ENCODE data around the gene SPACA6. TPM values are rescaled to one million over a fixed set of nuclear protein-coding genes. Genes with fewer than 3 reads are reported as not detected.

Gene SPACA6
- total RNA-seq, 1 experiment from 2014 or later: 18.9 TPM

DNA sequence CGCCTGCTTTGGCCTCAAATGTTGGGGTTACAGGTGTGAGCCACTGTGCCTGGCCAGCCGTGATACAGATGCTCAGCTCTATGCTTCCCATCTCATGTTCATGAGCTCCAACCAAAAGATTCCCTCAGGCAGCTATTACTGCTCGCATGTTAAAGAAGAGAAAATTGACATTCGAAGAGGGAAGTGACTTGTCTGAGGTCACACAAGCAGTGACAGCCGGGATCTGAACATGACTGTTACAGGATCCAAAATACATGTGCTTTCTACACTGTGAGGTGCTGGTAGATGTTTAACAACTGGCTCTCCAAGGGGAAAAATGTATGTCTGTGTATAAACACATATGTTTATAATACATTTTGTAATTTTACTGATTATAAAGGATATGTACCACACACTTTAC, 47.2 kb downstream of the SPACA6 start:
- Histone ChIP-seq H2BK12ac (ENCODE audit: insufficient read length, low read depth, low read length) (no peak overlapping the region), H4K5ac (ENCODE audit: insufficient read length, low read depth, low read length) (no peak overlapping the region), H4K20me1 (ENCODE audit: control insufficient read depth, insufficient read depth, insufficient read length) (no peaks in the 10 kb centered on the region), H2BK20ac (ENCODE audit: low read depth, low read length, poor library complexity, severe bottlenecking) (no peak overlapping the region), H2BK5ac (ENCODE audit: insufficient read length, low read length) (no peak overlapping the region), H3K23me2 (ENCODE audit: insufficient read length, low read depth, low read length, poor library complexity, severe bottlenecking) (no peaks in the 10 kb centered on the region), H3T11ph (ENCODE audit: low read length) (no peak overlapping the region), H2AK5ac (ENCODE audit: insufficient read length, low read length) (no peak overlapping the region), H3K27me3 (ENCODE audit: insufficient read depth, low read length) (no peaks in the 10 kb centered on the region), H3K23ac (ENCODE audit: insufficient read length, low read depth, low read length) (no peak overlapping the region), H4K91ac (ENCODE audit: insufficient read length, low read depth, low read length) (no peak overlapping the region), H3K4me1 (ENCODE audit: insufficient read depth, low read length) (no peaks in the 10 kb centered on the region), H3K79me1 (ENCODE audit: insufficient read depth, low read depth, low read length, poor library complexity, severe bottlenecking) (no peaks in the 10 kb centered on the region), H3K18ac (ENCODE audit: insufficient read length, low read depth, low read length) (no peak overlapping the region), H3K9ac (ENCODE audit: extremely low read depth, insufficient read length, low read length) (no peak overlapping the region), H3K4ac (ENCODE audit: low read depth, low read length) (no peak overlapping the region), H2BK120ac (ENCODE audit: low read depth, low read length, poor library complexity, severe bottlenecking) (no peak overlapping the region), H2AFZ (ENCODE audit: low read length) (no peak overlapping the region), H3K14ac (ENCODE audit: insufficient read depth, low read length) (no peak overlapping the region), H3K56ac (ENCODE audit: insufficient read length, low read depth, low read length) (no peak overlapping the region), H3K4me2 (ENCODE audit: insufficient read depth, insufficient read length, low read length) (no peak overlapping the region), H4K8ac (replicated peaks; ENCODE audit: insufficient read length, low read depth, low read length) (no peak overlapping the region), H3K27ac (ENCODE audit: insufficient read length, low read depth, low read length) (no peak overlapping the region), H3K79me2 (ENCODE audit: insufficient read depth, low read length) (no peaks in the 10 kb centered on the region), H2BK15ac (ENCODE audit: low read depth, low read length) (no peak overlapping the region; the same call in 1 of the 2 replicates), H3K9me3 (ENCODE audit: control insufficient read depth, low read depth, low read length) (no peaks in the 10 kb centered on the region)
- no peak overlapping the region for H3K27ac Mint-ChIP-seq
- H3K4me1 Mint-ChIP-seq: no peaks in the 10 kb centered on the region
- H3K9me3 Mint-ChIP-seq: peaks cover 16 to 77% of the 10 kb centered on the region in 2 experiments
- H3K27me3 Mint-ChIP-seq (ENCODE audit: low read depth): peaks cover 6% of the 10 kb centered on the region
- no peaks in the 10 kb centered on the region for H3K36me3 Mint-ChIP-seq (ENCODE audit: insufficient read depth in 1 of 3, low read depth in 3 of 3)
- no peak overlapping the region for H3K4me3 Mint-ChIP-seq
- WGBS (ENCODE audit: extremely low coverage, insufficient read length, low lambda C conversion rate): no CpG with 5 or more reads among the region's 5 CpGs
- TF ChIP-seq, protein P1, sequence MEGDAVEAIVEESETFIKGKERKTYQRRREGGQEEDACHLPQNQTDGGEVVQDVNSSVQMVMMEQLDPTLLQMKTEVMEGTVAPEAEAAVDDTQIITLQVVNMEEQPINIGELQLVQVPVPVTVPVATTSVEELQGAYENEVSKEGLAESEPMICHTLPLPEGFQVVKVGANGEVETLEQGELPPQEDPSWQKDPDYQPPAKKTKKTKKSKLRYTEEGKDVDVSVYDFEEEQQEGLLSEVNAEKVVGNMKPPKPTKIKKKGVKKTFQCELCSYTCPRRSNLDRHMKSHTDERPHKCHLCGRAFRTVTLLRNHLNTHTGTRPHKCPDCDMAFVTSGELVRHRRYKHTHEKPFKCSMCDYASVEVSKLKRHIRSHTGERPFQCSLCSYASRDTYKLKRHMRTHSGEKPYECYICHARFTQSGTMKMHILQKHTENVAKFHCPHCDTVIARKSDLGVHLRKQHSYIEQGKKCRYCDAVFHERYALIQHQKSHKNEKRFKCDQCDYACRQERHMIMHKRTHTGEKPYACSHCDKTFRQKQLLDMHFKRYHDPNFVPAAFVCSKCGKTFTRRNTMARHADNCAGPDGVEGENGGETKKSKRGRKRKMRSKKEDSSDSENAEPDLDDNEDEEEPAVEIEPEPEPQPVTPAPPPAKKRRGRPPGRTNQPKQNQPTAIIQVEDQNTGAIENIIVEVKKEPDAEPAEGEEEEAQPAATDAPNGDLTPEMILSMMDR (conservative IDR thresholded peaks at IDR 0.05): no peak
- no peak for DNase-seq
